Stimulated activated memory B cell treated with anti-CD40 and anti-IgM and Interleukin-4, amounts not matched to agents 10 μg/mL and 1 μg/mL and 100 μg/mL, for 72 hours (primary cell): ENCODE data around the gene FCER1G.

Source experiments
- ATAC-seq: fragments of 150-1000 bp; cut with Tn5 transposase; 2 replicates; pipeline ENCODE4 v1.10.0; 2021
- H3K27ac Mint-ChIP-seq: one replicate; pipeline ENCODE4 v1.8.0; 2022; ENCODE audit warnings: mild to moderate bottlenecking, mixed read lengths
- H3K27me3 Mint-ChIP-seq: one replicate; pipeline ENCODE4 v1.8.0; 2022; ENCODE audit warnings: mixed read lengths
- H3K36me3 Mint-ChIP-seq: one replicate; pipeline ENCODE4 v1.8.0; 2022; ENCODE audit warnings: mixed read lengths
- H3K4me1 Mint-ChIP-seq: one replicate; pipeline ENCODE4 v1.8.0; 2022; ENCODE audit warnings: mixed read lengths
- H3K4me3 Mint-ChIP-seq: one replicate; pipeline ENCODE4 v1.8.0; 2022; ENCODE audit warnings: mild to moderate bottlenecking, moderate library complexity, mixed read lengths
- H3K9me3 Mint-ChIP-seq: one replicate; pipeline ENCODE4 v1.8.0; 2022; ENCODE audit warnings: mixed read lengths

The FCER1G gene

GRCh38 chr1:161215076-161215475 lies at the start of gene FCER1G:
Gene FCER1G (plus strand): TSS chr1:161215295. CDS start chr1:161215322, 27 bp downstream.
- H3K27me3 Mint-ChIP-seq: peaks cover 11% of the 10 kb centered on the region
- H3K27ac Mint-ChIP-seq: no peak within 1 kb of the TSS
- H3K9me3 Mint-ChIP-seq: no peaks in the 10 kb centered on the region
- ATAC-seq: no peak
- no peak within 1 kb of the TSS for H3K4me3 Mint-ChIP-seq
- peaks cover 28% of the 10 kb centered on the region for H3K4me1 Mint-ChIP-seq
- peaks cover 49% of the 10 kb centered on the region for H3K36me3 Mint-ChIP-seq

- H3K4me3 Mint-ChIP-seq: peak within 1 kb of the TSS; percentile 79
- H3K27ac Mint-ChIP-seq: peak within 1 kb of the TSS; percentile 95
- peaks cover 40% of the 10 kb centered on the region for H3K36me3 Mint-ChIP-seq
- H3K27me3 Mint-ChIP-seq: no peaks in the 10 kb centered on the region
- peaks cover 54% of the 10 kb centered on the region for H3K4me1 Mint-ChIP-seq
- H3K9me3 Mint-ChIP-seq: no peaks in the 10 kb centered on the region
- peak; percentile 98 for ATAC-seq
Measured at GRCh38 chr1:161165742-161166668, 49.1 kb upstream of the FCER1G start, which contains the start of gene PPOX. Gene PPOX (plus strand): TSS chr1:161166426. CDS start chr1:161166848, 422 bp downstream.

- peak overlapping the region; percentile 79 for H3K4me3 Mint-ChIP-seq
- no peaks in the 10 kb centered on the region for H3K27me3 Mint-ChIP-seq
- peaks cover 45% of the 10 kb centered on the region for H3K4me1 Mint-ChIP-seq
- H3K36me3 Mint-ChIP-seq: peaks cover 39% of the 10 kb centered on the region
- H3K27ac Mint-ChIP-seq: peak overlapping the region; percentile 95
- ATAC-seq: no peak
- H3K9me3 Mint-ChIP-seq: no peaks in the 10 kb centered on the region
Measured at GRCh38 chr1:161166669-161167548, 48.2 kb upstream of the FCER1G start.

- Mint-ChIP-seq H3K9me3 (no peaks in the 10 kb centered on the region), H3K4me1 (peaks cover 47% of the 10 kb centered on the region), H3K27me3 (no peaks in the 10 kb centered on the region), H3K4me3 (no peak overlapping the region), H3K36me3 (peaks cover 42% of the 10 kb centered on the region), H3K27ac (no peak overlapping the region)
- no peak for ATAC-seq
Measured at GRCh38 chr1:161168906-161169305, 46.2 kb upstream of the FCER1G start.

GRCh38 chr1:161171191-161171590 lies 43.9 kb upstream of the FCER1G start:
- Mint-ChIP-seq H3K27me3 (no peaks in the 10 kb centered on the region), H3K4me1 (peaks cover 54% of the 10 kb centered on the region), H3K9me3 (no peaks in the 10 kb centered on the region), H3K36me3 (peaks cover 51% of the 10 kb centered on the region), H3K4me3 (no peak overlapping the region), H3K27ac (no peak overlapping the region)
- ATAC-seq: no peak

DNA sequence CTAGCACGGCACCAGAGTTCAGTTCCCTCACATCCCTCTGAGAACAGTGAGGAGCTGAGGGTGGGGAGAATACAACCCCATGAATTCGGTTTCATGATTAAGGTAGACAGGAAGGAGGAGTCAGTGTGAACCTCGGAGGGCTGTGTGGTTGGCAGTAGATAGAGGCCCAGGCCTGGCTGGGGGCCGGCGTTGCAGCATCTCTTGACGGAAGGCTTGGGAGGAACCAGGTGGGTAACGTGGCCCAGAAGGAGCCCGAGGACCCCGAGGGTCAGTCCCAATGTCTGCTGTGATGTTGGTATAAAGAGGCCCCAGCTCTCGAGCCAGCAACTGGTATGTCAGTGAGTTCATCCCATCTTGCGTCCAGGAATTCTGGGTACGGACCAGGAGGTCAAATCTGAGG lies 43.4 kb upstream of the FCER1G start:
- no peak for ATAC-seq
- Mint-ChIP-seq H3K36me3 (peaks cover 51% of the 10 kb centered on the region), H3K4me1 (peaks cover 59% of the 10 kb centered on the region), H3K27me3 (no peaks in the 10 kb centered on the region), H3K4me3 (no peak overlapping the region), H3K9me3 (no peaks in the 10 kb centered on the region), H3K27ac (no peak overlapping the region)

- ATAC-seq: no peak
- Mint-ChIP-seq H3K9me3 (no peaks in the 10 kb centered on the region), H3K36me3 (peaks cover 51% of the 10 kb centered on the region), H3K4me1 (peaks cover 52% of the 10 kb centered on the region), H3K4me3 (no peak overlapping the region), H3K27me3 (no peaks in the 10 kb centered on the region), H3K27ac (peak overlapping the region; percentile 56)
Measured at GRCh38 chr1:161172349-161172748, 42.7 kb upstream of the FCER1G start.

- Mint-ChIP-seq H3K4me1 (peaks cover 55% of the 10 kb centered on the region), H3K36me3 (peaks cover 51% of the 10 kb centered on the region), H3K4me3 (no peak overlapping the region)
Measured at GRCh38 chr1:161172776-161173376, 42.2 kb upstream of the FCER1G start.

GRCh38 chr1:161173711-161174110 lies 41.4 kb upstream of the FCER1G start:
- Mint-ChIP-seq H3K4me1 (peaks cover 50% of the 10 kb centered on the region), H3K4me3 (no peak overlapping the region), H3K36me3 (peaks cover 51% of the 10 kb centered on the region), H3K9me3 (no peaks in the 10 kb centered on the region), H3K27ac (peak overlapping the region; percentile 56), H3K27me3 (no peaks in the 10 kb centered on the region)
- ATAC-seq: no peak

More at GRCh38 chr1:161172776-161173376, 42.2 kb upstream of the FCER1G start:
- ATAC-seq: no peak
- H3K27me3 Mint-ChIP-seq: no peaks in the 10 kb centered on the region
- no peaks in the 10 kb centered on the region for H3K9me3 Mint-ChIP-seq
- H3K27ac Mint-ChIP-seq: peak overlapping the region; percentile 56

GRCh38 chr1:161174911-161175310 lies 40.2 kb upstream of the FCER1G start:
- no peaks in the 10 kb centered on the region for H3K9me3 Mint-ChIP-seq
- H3K4me1 Mint-ChIP-seq: peaks cover 50% of the 10 kb centered on the region
- H3K36me3 Mint-ChIP-seq: peaks cover 51% of the 10 kb centered on the region
- no peaks in the 10 kb centered on the region for H3K27me3 Mint-ChIP-seq
- peak overlapping the region; percentile 95 for H3K27ac Mint-ChIP-seq
- H3K4me3 Mint-ChIP-seq: no peak overlapping the region
- ATAC-seq: no peak

GRCh38 chr1:161175771-161176453 lies 39.2 kb upstream of the FCER1G start:
- H3K4me1 Mint-ChIP-seq: peaks cover 50% of the 10 kb centered on the region
- ATAC-seq: no peak
- peaks cover 49% of the 10 kb centered on the region for H3K36me3 Mint-ChIP-seq
- H3K27ac Mint-ChIP-seq: peak overlapping the region; percentile 95
- no peaks in the 10 kb centered on the region for H3K9me3 Mint-ChIP-seq
- H3K27me3 Mint-ChIP-seq: no peaks in the 10 kb centered on the region
- H3K4me3 Mint-ChIP-seq: peak overlapping the region; percentile 95

DNA sequence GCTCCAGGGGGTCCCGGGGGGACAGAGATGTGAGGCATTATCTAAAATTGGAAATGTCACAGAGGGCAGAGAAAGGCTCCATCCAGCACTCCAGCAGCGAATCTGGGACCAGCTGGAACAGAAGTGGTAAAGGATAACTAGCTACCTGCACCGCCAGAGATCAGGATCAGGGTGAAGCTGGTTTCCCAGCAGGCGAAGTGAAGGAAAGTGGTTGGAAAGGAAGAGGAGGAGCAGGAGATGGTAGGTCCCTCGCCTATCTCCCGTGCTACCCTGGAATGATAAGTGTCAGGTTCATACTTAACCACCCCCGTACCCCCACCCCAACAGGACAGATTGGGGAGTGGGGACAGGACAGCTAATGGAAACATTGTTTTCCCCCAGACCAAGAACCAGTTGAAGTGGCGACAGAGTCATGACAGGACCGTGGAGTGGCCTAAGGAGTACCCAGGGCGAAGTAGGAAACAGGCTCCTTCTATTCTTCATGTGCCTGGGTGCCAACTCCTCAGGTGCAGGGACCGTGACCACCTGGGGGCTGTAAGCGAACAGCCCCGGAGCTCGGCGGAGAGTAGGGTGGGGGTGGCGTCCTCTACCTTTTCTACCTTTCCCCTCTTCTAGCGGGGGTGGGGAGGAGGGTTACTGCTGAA lies 38.5 kb upstream of the FCER1G start:
- Mint-ChIP-seq H3K9me3 (no peaks in the 10 kb centered on the region), H3K4me3 (peak overlapping the region; percentile 95), H3K36me3 (peaks cover 42% of the 10 kb centered on the region), H3K4me1 (peaks cover 55% of the 10 kb centered on the region), H3K27ac (peak overlapping the region; percentile 95), H3K27me3 (no peaks in the 10 kb centered on the region)
- ATAC-seq: no peak

DNA sequence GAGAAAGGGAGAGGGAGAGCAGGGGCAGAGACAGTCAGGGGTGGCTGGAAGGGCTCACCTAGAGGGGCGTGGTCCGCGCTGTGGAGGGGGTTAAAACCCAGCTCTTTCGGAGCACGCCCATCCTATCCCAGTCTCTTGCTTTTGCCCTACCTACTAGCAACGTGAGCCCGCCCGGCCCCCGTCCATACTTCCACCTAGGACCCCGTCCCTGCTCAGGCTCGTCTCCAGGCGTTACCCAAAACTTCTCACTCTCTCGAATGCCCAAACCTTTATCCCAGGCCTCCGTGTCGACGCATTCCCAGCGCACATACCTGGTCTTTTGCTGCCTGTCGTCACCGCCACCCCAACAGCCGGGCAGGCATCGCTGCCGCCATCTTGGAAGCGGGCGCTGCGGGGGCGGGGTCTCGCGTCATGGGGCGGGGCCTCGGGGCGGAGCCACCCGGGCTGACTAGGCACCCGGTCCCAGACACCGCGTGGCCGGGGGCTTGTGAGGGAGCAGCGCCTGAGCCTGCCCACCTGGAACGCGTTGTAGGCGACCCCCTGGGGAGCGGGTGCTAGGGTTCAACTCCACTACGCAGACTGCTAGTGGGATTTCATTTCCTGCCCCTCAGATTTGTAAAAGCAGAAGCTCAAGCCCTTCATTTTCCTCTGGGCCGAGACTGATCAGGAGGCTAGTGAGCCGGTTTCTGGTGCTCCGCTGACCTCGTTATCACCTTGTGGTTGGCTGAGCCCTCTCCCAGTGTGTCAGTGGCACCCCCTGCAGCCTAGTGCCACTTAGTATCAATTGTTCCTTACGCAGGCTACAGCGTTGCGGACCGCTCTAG lies 37.8 kb upstream of the FCER1G start, which contains the start of gene B4GALT3:
B4GALT3 (minus strand) TSS at position 396 of the 824 bp plus-strand sequence. CDS start 1,447 bp downstream, outside the sequence.
- Mint-ChIP-seq H3K36me3 (peaks cover 35% of the 10 kb centered on the region), H3K9me3 (no peaks in the 10 kb centered on the region), H3K4me3 (peak within 1 kb of the TSS; percentile 95), H3K27me3 (no peaks in the 10 kb centered on the region), H3K27ac (peak within 1 kb of the TSS; percentile 95), H3K4me1 (peaks cover 59% of the 10 kb centered on the region)
- ATAC-seq: peak; percentile 96
